Measurements from ENCODE around the gene CCDC102A. TPM values are rescaled to one million over a fixed set of nuclear protein-coding genes. Genes with fewer than 3 reads are reported as not detected.

Gene CCDC102A
- total RNA-seq, 4 donors from 2014 or later: 2.2 to 17.7 (median 3.7) TPM

DNA sequence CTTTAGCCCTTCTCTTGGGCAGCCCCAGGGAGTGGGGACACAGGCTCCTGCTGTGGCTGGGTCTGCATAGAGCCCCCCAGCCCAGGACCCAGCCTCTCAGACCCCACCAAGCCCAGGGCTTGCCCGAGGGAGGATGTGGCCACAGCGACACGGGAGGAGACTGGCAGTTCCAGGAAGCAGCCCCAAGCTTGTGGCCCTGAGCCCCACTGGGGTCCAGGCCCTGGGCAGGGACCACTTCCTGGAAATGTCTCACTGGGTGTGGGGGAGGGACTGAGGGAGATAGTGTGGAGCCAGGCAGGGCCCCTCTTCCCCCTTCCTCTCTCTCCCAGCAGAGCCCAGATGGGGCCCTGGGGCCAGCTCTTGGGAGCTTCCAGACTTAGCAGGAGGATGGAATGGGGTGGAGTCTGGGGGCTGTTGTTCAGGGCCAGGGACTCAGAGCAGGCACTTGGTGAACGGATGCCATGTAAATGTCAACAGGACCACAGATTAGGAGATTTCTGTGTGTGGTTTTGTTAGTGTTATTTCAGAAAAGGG lies 41.4 kb upstream of the CCDC102A start:
- TF ChIP-seq POLR2A (IDR thresholded peaks at IDR 0.05) (no peak), POLR2AphosphoS5 (IDR thresholded peaks at IDR 0.05) (no peak), EP300 (IDR thresholded peaks at IDR 0.05; ENCODE audit: low read depth) (no peak)
- TF ChIP-seq, protein P1, sequence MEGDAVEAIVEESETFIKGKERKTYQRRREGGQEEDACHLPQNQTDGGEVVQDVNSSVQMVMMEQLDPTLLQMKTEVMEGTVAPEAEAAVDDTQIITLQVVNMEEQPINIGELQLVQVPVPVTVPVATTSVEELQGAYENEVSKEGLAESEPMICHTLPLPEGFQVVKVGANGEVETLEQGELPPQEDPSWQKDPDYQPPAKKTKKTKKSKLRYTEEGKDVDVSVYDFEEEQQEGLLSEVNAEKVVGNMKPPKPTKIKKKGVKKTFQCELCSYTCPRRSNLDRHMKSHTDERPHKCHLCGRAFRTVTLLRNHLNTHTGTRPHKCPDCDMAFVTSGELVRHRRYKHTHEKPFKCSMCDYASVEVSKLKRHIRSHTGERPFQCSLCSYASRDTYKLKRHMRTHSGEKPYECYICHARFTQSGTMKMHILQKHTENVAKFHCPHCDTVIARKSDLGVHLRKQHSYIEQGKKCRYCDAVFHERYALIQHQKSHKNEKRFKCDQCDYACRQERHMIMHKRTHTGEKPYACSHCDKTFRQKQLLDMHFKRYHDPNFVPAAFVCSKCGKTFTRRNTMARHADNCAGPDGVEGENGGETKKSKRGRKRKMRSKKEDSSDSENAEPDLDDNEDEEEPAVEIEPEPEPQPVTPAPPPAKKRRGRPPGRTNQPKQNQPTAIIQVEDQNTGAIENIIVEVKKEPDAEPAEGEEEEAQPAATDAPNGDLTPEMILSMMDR (IDR thresholded peaks at IDR 0.05): no peak
- Histone ChIP-seq H3K4me1 (peaks cover 0 to 4% (median 0%) of the 10 kb centered on the region in 4 donors), H3K9me3 (no peaks in the 10 kb centered on the region), H3K27ac (no peak overlapping the region), H3K27me3 (no peaks in the 10 kb centered on the region), H3K4me3 (no peak overlapping the region), H3K36me3 (no peaks in the 10 kb centered on the region)
- 63 to 67% methylated on average over 1 to 4 of the region's 4 CpGs for WGBS, 2 donors (ENCODE audit: low coverage in 1 of 2)
- intact Hi-C loops (cut with DNase I; ENCODE audit: low total_unique reads): loop anchor here (10.0 kb wide), 1 partner anchor 417 kb away; no protein-coding TSS in a partner anchor
- in situ Hi-C loops (cut with MboI; ENCODE audit: low pct_ligation_motif_present in 1 of 4, low pct_unique_long_range_greater_than_20kb in 1 of 4, low sequenced_read_pairs in 3 of 4): no loop called here
- DNase-seq: no peak

DNA sequence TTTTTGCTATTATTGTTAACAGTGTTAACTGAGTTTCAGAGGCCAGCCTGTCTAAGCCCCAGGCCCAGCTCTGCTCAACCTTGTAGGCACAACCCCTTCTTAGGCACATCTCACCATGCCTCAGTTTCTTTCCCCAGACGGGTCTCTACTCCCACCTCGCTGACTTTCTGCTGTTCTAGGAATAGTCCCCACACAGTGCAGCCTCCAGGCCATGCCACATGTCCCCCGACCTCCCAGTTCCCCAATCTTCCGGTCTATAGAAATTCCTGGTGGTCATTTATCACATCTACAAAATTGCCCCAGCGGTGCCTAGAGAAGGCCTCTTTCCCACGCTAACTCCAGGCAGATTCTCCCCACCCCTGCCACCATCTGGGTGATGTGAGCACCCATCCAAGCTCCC lies 40.8 kb upstream of the CCDC102A start:
- WGBS, 2 donors (ENCODE audit: low coverage in 1 of 2): 86% methylated on average over 6 of the region's 6 CpGs; no CpG with 5 or more reads in 1 of the 2 donors
- in situ Hi-C loops (cut with MboI; ENCODE audit: low pct_ligation_motif_present in 1 of 4, low pct_unique_long_range_greater_than_20kb in 1 of 4, low sequenced_read_pairs in 3 of 4): no loop called here
- intact Hi-C loops (cut with DNase I; ENCODE audit: low total_unique reads): loop anchor here (10.0 kb wide), 1 partner anchor 418 kb away; no protein-coding TSS in a partner anchor

DNA sequence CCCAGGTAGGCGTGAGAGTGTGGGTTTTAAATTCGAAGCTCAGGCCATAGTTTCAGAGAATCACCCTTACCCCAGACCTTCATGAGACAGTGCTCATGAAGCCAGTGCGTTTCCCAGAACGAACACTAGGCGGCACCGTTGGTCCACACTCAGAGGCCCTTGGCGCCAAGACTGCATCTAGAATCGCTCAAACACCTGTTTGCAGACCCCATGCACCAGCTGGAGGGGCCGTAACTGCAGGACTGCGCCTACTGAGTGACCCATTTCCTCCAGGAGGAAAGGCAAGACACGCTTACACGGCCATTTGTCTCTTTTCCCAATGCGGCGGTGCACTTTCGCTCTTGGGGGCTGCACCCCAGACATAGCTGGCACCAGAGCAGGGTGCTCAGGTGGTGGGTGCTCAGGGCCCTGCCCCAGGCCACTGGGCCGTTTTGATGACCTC lies 40.1 kb upstream of the CCDC102A start:
- Histone ChIP-seq H3K4me1 (peaks cover 0 to 4% (median 0%) of the 10 kb centered on the region in 4 donors), H3K36me3 (no peaks in the 10 kb centered on the region), H3K9me3 (no peaks in the 10 kb centered on the region), H3K27ac (no peak overlapping the region), H3K27me3 (no peaks in the 10 kb centered on the region), H3K4me3 (no peak overlapping the region)
- peak; percentile 81 for DNase-seq
- TF ChIP-seq POLR2AphosphoS5 (IDR thresholded peaks at IDR 0.05): no peak
- TF ChIP-seq, protein P1 (IDR thresholded peaks at IDR 0.05): peak; percentile 85 to 93 (median 91)
- WGBS, 2 donors (ENCODE audit: low coverage in 1 of 2): 21 to 100% methylated on average over 1 to 16 of the region's 16 CpGs
- intact Hi-C loops (cut with DNase I; ENCODE audit: low total_unique reads): loop anchor here (10.0 kb wide), 1 partner anchor 418 kb away; no protein-coding TSS in a partner anchor
- in situ Hi-C loops (cut with MboI; ENCODE audit: low pct_ligation_motif_present in 1 of 4, low pct_unique_long_range_greater_than_20kb in 1 of 4, low sequenced_read_pairs in 3 of 4): no loop called here

More for the DNA sequence above, 40.8 kb upstream of the CCDC102A start:
- DNase-seq: no peak
- Histone ChIP-seq H3K4me1 (peaks cover 0 to 4% (median 0%) of the 10 kb centered on the region in 4 donors), H3K36me3 (no peaks in the 10 kb centered on the region), H3K27ac (no peak overlapping the region), H3K27me3 (no peaks in the 10 kb centered on the region), H3K4me3 (no peak overlapping the region), H3K9me3 (no peaks in the 10 kb centered on the region)
- TF ChIP-seq, protein P1 (IDR thresholded peaks at IDR 0.05): no peak
- TF ChIP-seq EP300 (IDR thresholded peaks at IDR 0.05; ENCODE audit: low read depth) (no peak), POLR2AphosphoS5 (IDR thresholded peaks at IDR 0.05) (no peak)

DNA sequence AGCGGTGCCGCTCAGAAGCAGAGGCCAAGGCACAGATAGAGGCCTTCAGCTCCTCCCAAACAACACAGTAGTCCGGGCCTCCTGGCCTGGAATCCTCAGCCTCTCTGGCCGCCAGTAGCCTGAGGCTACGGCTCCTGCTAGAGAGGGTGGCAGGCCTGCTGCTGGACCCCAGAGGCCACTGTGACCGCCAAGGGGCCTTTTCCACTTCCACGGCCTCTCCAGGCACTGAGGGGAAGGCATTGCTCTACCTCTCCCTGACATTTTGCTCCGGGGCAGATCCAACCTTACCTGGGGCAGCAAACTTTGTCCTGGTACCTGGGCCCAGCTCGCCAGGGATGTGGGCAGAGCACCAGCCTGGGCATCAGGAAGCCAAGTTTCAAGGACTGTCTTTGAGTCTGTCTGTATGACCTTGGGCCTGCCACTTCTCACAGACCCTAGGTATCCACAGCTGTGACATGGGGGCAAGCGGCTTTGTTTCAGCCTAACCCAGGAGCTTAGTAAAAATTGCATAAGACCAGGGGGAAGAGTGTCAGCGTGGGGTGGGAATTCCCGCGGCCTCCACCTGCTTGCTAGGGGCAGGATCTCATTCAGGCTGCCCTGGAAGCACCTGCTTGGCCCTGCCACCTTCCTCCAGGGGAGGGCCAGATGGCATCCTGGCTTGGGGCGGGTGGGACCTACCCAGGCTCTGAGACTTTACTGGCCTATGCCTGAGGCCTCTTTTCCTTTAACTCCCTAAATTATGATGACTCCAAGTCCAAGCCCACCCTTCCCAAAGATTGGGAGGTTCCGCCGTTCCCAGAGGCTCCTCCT lies 39.3 kb upstream of the CCDC102A start:
- H3K27me3 ChIP-seq: no peaks in the 10 kb centered on the region
- DNase-seq: no peak
- no peak overlapping the region for H3K27ac ChIP-seq
- no peak overlapping the region for H3K4me3 ChIP-seq
- intact Hi-C loops (cut with DNase I; ENCODE audit: low total_unique reads) (loop anchor here (10.0 kb wide), 1 partner anchor 419 kb away; no protein-coding TSS in a partner anchor), in situ Hi-C loops (cut with MboI; ENCODE audit: low pct_ligation_motif_present in 1 of 4, low pct_unique_long_range_greater_than_20kb in 1 of 4, low sequenced_read_pairs in 3 of 4) (no loop called here)
- TF ChIP-seq POLR2A (IDR thresholded peaks at IDR 0.05): no peak
- peaks cover 0 to 4% (median 0%) of the 10 kb centered on the region in 4 donors for H3K4me1 ChIP-seq
- no peaks in the 10 kb centered on the region for H3K9me3 ChIP-seq
- H3K36me3 ChIP-seq: no peaks in the 10 kb centered on the region
- WGBS, 2 donors (ENCODE audit: low coverage in 1 of 2): 92 to 100% methylated on average over 1 to 16 of the region's 16 CpGs
